ENCODE data around the gene KRT79.

The KRT79 gene

DNA sequence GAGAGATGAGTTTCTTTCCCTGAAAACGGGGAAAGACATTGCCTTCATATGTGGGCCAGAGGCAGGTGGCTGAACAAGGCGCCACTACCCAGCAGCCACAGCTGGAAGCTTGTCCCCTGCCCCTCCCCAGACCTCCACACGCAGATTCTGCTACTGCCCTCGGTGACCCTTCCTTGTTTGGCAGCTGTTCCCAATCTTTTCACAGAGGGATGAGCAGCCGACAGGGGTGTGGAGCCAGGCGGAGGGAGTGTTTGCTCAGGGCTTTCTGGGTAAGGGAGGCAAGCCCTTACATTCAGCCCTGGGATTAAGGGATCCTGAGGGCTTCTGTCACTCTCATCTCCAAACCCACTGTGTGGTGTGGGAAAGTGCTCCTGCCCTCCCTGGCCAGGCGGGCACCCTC is 15.7 kb downstream of the KRT79 start:
- no peak for DNase-seq (ENCODE audit: low spot score)

DNA sequence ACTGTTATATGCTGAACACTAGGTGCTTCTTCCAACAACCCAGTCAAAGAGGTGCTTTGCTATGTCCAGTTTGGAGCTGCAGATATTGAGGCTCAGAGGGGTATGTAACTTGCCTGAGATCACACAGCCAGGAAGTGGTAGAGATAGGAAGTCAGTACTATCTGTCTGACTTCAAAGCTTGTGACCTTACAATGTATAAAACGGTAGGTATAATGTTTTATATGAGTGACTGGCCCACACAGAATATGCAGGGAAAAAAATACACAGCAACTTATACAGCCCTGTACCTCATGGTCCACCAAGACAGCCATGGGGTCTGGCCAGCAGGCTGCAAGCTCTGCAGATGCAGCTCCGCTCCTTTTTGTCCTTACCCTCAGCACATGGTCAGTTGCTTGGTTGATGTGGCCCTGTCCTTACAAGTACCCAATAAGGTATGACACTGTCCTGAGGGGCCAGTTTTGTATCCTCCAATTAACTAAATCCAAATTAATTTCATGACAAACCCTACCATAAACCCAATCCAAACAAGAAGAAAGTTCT is 16.3 kb downstream of the KRT79 start:
- DNase-seq (ENCODE audit: low spot score), result no peak

- DNase-seq (ENCODE audit: low spot score), result no peak
Observed at GRCh38 chr12:52817003-52817698, 17.0 kb downstream of the KRT79 start.

DNA sequence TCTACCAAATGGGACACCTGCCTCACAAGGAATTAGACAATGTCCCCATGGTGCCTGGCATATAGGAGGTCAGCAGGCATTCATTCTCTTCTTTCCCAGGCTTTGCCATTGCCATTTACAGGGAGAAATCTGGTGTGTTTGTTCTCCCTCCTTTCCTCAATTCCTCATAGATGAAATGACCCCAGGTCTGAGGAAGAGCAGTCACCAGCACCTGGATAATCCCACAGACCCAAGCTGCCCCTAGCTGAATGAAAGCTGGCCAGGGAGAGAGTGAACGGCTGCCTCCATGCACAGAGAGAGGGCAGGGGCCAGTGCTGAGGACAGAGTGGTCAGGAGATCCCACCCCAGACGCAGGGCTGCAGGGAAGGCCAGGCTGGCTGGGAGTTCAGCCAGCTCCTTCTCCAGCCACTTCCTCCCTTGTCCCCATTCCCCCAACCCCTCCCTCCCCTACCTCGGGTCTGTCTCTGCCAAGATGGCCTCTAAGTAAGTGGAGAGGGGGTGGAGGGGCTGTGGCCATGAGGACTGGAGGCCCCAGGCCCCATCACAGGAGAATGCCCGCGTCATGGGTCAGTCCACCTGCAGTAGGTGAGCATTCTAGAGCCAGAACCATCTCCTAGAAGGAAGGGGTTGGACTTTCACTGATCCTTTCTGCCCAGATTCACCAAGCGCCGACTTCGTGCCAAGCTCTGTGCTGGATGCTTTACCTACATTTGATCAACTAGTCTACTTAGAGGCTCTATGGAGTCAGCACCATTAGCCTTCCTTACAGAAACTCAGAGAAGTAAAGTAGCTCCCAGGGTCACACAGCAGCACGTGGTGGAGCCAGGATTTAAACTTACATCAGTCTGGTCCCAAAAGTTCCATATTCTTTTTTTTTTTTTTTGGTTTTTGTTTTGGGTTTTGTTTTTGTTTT is 18.2 kb downstream of the KRT79 start:
- no peak for DNase-seq (ENCODE audit: low spot score)

DNA sequence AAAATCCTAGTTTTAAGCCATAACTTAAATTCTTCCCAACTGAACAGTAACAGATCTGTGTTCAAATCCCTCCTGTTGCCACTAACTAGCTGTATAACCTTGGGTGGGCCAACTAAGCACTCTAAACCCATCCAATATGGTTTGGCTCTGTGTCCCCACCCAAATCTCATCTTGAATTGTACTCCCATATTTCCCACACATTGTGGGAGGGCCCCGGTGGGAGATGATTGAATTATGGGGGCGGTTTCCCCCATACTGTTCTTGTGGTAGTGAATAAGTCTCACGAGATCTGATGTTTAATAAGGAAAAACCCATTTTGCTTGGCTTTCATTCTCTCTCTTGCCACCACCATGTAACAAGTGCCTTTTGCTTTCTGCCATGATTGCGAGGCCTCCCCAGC is 18.9 kb downstream of the KRT79 start:
- DNase-seq (ENCODE audit: low spot score), result no peak

GRCh38 chr12:52814710-52815155 is 19.4 kb downstream of the KRT79 start:
- DNase-seq (ENCODE audit: low spot score), result no peak

DNA sequence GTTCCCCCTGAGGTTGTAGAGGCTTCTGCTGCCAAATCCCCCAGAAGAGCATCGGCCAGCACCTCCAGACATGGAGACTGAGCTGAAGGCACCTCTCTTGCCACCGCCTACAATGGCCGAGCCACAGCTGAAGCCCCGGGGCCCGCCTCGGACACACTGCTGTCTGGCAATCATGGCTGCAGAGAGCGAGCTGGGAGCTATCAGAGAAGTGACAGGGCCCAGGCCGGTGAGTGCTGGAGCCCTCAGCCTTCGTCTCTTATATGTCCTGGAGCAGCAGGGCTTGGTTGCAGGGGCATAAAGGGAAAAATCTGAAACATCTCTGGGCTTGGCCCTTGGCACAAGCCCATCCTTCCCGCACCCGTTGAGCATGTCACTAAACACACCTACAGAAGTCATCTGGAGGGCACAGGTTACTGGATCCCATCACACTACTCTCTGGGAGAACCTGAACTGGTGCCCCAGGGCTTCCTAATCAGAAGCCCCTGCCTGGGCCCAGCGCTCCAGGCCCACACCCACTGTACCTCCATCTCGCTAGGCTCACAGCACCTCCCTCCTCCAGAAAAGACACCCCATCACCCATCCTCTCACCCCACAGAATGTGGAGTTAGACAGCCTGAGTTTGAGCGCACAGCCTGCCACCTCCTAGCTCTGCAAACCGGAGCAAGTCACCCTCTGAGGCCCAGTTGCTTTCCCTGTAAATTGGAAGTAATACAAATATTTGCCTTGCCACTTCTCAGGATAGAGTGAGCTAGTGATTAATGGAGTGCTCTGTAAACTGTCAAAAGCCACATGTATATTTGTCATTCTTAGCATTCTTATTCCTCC is 20.0 kb downstream of the KRT79 start, which contains the start of gene KRT4:
KRT4 (minus strand) TSS at position 232 of the 825 bp plus-strand sequence; CDS start at position 174, 58 bp downstream.
- DNase-seq (ENCODE audit: low spot score), result peak; percentile 44

DNA sequence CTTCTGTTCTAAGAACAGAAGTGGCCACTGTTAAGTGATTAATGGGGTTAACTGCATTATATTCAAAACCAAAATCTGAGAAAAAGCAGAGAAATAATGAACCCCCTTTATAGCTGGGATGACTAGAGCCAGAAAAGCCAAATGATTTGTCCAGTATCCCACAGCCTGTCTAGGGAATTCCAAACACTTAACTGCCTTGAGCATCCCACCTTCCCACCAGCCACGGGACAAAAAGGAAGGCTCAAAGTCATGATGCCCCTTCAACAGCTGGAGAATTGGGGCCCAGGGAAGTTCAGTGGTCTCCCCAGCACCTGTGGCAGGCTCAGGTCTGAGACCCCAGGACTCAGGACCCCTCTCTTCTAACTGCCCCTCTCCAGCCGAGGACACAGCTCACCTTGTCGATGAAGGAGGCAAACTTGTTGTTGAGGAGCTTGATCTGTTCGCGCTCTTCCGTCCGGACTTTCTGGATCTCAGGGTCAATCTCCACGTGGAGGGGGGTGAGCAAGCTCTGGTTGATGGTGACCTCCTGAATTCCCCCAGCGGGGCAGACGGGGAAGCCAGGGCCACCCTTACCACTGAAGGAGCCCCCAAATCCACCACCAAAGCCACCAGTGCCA is 20.8 kb downstream of the KRT79 start:
- no peak for DNase-seq (ENCODE audit: low spot score)

DNA sequence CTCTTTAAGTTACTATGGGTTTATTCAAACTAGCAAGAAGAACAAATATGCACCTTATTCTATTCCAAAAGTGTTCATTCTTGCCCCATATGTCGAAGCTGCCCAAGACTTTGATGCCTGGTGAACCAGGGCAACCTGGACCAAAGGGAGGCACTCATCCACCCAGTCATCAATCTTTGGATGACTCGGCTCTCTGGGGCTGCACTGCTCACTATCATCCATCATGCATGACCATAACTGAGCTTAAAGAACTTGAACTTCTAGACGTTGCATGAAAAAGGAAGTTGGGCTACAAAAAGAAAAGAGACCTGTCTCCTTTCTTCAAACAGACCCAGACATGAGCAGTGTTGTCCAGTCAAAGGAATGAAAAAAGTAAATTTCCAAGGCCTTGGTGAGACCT is 21.4 kb downstream of the KRT79 start:
- no peak for DNase-seq (ENCODE audit: low spot score)

DNA sequence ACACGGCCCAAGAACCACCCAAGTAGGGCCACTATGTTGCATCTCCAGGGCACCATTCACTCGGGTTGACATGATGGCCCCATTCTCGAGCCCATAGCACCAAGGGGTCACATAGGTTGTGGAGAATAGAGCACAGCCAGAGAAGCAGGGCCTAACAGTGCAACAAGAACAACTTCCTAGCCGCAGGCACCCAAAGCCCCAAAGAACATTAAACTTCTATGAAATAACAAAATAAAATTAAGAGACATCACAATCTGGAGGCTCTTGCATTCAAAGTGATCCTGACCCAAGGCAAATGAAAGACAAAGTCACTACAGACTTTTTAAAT is 22.1 kb downstream of the KRT79 start:
- DNase-seq (ENCODE audit: low spot score), result no peak

DNA sequence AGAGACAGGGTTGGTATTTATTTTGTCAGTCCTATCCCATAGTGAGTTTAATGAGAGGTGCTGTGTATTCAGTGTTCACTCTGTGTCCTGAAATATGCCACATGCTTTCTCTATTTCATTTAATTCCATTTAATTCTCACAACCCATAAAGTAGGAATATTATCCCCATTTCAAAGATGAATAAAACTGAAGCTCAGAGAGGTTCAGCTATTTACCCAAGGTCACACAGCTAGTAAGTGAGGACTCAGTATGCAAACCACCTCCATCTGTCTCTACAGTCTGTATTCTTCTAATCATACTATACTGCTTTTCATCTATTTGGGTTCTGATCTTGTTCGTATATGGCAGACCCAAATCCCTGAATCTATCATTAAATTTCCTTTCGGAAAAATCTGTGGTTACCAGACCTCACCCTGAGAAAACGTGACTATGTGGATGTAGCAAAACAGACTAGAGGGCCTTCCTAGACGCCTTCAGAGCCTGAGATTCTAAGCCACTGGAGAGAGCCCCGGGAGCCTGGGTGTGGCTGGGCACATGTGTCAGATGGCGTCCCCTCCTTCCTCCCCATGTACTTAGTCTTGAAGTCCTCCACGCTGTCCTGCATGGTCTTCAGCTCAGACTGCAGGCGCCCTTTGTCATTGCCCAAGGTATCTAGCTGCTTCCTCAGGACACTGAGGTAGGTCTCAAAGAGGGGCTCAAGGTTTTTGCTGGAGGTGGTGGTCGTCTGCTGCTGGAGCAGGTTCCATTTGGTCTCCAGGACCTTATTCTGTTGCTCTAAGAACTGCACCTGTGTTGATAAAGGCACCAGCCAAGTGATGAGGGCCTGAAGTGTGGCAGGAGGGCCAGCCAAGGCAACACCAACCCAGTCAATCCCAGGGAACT is 22.7 kb downstream of the KRT79 start:
- no peak for DNase-seq (ENCODE audit: low spot score)

GRCh38 chr12:52810554-52810953 is 23.6 kb downstream of the KRT79 start:
- no peak for DNase-seq (ENCODE audit: low spot score)

DNA sequence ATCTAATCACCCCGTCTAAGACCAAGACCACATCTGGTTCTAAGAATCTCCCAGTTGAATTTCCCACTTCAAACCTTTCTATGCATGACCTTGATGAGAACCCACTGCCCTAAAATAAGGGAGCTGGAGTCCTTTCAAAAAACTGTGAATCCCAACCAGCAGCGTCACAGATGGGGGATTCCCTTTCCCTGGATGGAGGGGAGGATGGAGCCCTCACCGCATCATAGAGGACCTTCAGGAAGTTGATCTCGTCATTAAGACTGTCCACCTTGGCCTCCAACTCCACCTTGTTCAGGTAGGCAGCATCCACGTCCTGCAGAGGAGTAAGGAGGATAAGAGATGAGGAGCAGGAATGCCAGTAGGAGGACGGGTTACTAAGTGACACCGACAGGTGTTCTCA is 24.9 kb downstream of the KRT79 start:
- DNase-seq (ENCODE audit: low spot score), result no peak

GRCh38 chr12:52808573-52809160 is 25.4 kb downstream of the KRT79 start:
- DNase-seq (ENCODE audit: low spot score), result no peak

DNA sequence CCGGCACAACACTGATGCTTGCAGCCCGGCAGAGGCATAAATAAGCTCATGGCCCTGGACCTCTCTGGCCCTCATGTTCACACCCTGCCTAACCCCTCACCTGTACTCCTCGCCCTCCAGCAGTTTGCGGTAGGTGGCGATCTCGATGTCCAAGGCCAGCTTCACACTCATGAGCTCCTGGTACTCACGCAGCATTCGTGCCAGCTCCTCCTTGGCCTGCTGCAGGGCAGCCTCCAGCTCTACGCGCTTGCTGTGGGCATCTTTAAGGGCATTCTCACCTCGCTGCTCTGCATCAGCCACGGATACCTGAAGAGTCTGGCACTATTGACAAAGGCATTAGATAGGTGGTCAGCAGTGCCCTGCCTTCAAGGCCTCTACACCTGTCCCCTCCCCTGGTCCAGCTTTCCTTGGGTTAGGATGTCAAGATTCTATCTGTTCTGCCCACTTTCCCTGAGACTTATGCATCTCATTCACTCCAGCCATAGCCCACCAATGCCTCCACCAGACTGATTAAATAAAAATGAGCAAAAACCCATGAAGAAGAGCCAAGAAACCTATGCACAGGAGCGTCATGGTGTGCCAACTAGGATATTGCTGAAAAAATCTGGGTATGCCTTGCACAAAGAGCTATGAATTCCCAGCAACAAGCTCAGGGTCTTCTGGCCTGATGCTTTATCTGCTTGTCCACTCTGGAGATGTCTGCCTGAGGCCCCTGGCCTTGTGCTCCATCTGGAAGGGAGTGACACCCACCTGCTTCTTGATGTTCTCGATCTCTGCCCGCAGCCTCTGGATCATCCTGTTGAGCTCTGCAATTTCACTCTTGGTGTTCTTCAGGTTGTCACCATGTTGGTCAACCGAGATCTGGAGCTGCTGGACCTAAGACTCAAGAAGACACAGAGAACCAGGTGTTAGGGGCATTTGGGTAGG is 26.3 kb downstream of the KRT79 start:
- DNase-seq (ENCODE audit: low spot score), result no peak

DNA sequence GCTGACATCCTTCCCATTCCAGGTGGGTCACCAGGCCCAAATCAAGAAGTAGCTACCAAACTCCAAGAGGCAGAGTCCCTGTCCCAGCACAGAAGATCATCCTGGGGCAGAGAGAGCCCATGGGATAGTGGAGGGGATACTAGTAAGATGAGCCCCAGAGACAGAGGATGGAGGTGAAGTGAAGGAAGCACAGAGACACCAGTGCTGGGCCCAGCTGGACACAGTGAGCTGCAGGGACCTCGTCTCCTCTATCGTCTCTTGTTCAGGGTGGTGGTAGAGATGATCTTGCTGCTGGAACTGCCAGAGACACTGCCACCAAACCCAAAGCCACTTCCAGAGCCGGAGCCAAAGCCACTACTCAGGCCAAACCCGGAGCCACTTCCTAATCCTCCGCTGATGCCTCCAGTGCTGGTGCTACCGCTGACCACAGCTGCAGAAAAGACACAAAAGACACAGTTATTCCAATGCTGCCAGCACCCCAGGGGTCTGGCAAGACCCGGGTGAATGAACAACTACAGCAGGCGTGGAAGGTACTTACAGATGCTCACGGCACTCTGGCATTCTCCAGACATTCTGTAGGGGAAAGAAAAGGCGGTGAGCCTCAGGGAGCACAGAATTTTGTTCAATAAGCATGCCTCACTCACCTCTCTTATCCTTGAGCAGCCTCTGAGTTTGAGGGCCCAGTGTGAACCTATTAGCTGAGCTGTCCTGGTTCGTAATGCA is 27.1 kb downstream of the KRT79 start:
- DNase-seq (ENCODE audit: low spot score), result no peak

DNA sequence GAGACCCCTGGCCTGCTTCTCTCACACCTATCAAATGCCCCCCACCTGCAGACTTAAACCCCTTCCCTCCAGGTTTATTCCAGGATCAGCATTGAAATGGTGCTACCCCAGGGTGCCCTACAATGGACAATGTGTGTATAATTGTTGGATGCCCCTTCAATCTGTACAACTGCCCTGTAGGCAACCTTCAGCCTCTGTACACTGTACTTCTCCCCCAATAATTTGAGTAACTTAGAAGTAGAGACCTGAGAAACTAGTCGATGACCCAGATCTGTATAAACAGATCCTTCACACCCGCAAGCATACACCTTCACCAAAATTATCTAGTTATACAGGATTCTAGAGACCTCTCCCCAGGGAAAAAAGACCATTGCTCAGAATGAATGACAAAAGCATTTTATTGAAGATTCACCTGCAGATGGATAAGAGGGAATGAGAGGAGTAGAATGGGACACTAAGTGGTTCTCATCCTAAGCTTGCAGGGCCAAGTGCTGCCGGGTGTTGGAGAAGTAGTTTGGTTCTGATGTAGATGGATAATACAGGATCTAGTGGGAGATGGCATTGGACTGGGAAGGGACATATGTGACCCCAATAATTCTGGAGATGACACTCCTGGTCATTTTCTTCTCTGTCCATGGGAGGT is 27.8 kb downstream of the KRT79 start:
- no peak for DNase-seq (ENCODE audit: low spot score)

DNA sequence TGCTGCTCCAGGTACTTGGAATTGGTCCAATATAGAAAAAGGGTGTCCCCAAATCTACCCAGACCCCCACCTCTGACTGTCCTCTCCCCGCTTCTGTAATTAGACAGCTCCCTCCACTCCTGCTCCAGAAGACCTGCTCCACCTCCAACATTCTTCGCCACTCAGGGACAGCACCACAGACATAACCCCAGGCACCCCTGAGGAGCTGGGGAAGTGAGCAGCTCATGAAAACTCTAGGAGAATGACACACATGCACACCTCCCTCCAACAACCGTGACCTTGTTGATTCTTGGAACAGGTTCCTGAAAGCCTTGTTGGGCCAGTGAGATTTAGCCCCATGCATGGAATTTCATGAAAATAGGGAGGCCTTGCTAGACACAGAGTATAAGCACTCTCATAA is 28.4 kb downstream of the KRT79 start:
- DNase-seq (ENCODE audit: low spot score), result no peak

Measured in AG20443 (cell line).